HEK293 (cell line): ENCODE results near the gene PTPRN2.
A peak's percentile ranks its signal among the peaks of the same experiment; 100 is the strongest.

Experiments used
- CTCF ChIA-PET: fragments of 350-600 bp; formaldehyde crosslinking; extraction: SDS; loops from one replicate; lab custom pipeline; 2021; ENCODE audit warnings: antibody characterized with exemption; lab: Yijun Ruan, JAX
- POLR2A ChIA-PET: fragments of 300-600 bp; formaldehyde crosslinking; extraction: SDS; loops from one replicate; lab custom pipeline; 2020; ENCODE audit warnings: antibody characterized with exemption, inconsistent platforms; lab: Yijun Ruan, JAX
- H3K27ac ChIP-seq: fragments of 200-500 bp; sonication (Bioruptor generic); 2 replicates; pipeline ENCODE4 v1.5.1; 2014; ENCODE audit warnings: low read depth, low read length, control low read depth, inconsistent platforms; ENCODE audit errors: extremely low read depth
- H3K36me3 ChIP-seq, 2 experiments: fragments of 200-500 bp in 1 of 2; sonication (Bioruptor generic) in 1 of 2; 1 replicate in 1 of 2; 2 replicates in 1 of 2; pipeline ENCODE4 v1.5.1; 2014 to 2017; ENCODE audit warnings: inconsistent platforms in 2 of 2, low read length in 2 of 2; ENCODE audit not compliant: control insufficient read depth in 2 of 2, insufficient read depth in 1 of 2
- H3K4me1 ChIP-seq: fragments of 200-500 bp; sonication (Bioruptor generic); 2 replicates; pipeline ENCODE4 v1.5.1; 2014; ENCODE audit warnings: mild to moderate bottlenecking, low read length, inconsistent platforms; ENCODE audit not compliant: control insufficient read depth, insufficient read depth
- H3K4me3 ChIP-seq: 2 replicates; pipeline ENCODE4 v1.5.1; 2011; ENCODE audit warnings: low read depth, mild to moderate bottlenecking, control low read depth, low read length, moderate library complexity
- H3K9me3 ChIP-seq: fragments of 200-500 bp; sonication (Bioruptor generic); 2 replicates; pipeline ENCODE4 v1.5.1; 2014; ENCODE audit warnings: low read depth, low read length, inconsistent platforms; ENCODE audit not compliant: control insufficient read depth, insufficient read depth
- FEZF1 ChIP-seq: fragments of 450-650 bp; formaldehyde crosslinking; IDR thresholded peaks from 2 replicates; pipeline ENCODE4 v1.5.1; 2016; ENCODE audit warnings: missing biosample characterization, missing genetic modification characterization
- GLIS1 ChIP-seq: fragments of 450-650 bp; formaldehyde crosslinking; IDR thresholded peaks from 2 replicates; pipeline ENCODE4 v1.5.1; 2016; ENCODE audit warnings: missing biosample characterization, missing genetic modification characterization
- IKZF3 ChIP-seq: fragments of 450-650 bp; IDR thresholded peaks from 2 replicates; pipeline ENCODE4 v1.5.0; 2018; ENCODE audit warnings: missing biosample characterization, mild to moderate bottlenecking, missing genetic modification characterization, moderate library complexity
- KLF16 ChIP-seq: fragments of 450-650 bp; formaldehyde crosslinking; IDR thresholded peaks from 2 replicates; pipeline ENCODE4 v1.5.1; 2017; ENCODE audit warnings: missing biosample characterization, missing genetic modification characterization
- SP2 ChIP-seq: fragments of 450-650 bp; formaldehyde crosslinking; IDR thresholded peaks from 2 replicates; pipeline ENCODE4 v1.5.1; 2016; ENCODE audit warnings: missing biosample characterization, missing genetic modification characterization
- TCF7L2 ChIP-seq: IDR thresholded peaks from 2 replicates; pipeline ENCODE4 v1.6.1; 2011; ENCODE audit warnings: low read depth, mild to moderate bottlenecking, inconsistent platforms, low read length, moderate library complexity, borderline replicate concordance
- TSHZ1 ChIP-seq: fragments of 450-650 bp; formaldehyde crosslinking; IDR thresholded peaks from 2 replicates; pipeline ENCODE4 v1.5.1; 2016; ENCODE audit warnings: missing biosample characterization, missing genetic modification characterization, borderline replicate concordance
- ZFP41 ChIP-seq: fragments of 450-650 bp; formaldehyde crosslinking; IDR thresholded peaks from 2 replicates; pipeline ENCODE4 v1.5.1; 2016; ENCODE audit warnings: missing biosample characterization, missing genetic modification characterization, borderline replicate concordance
- ZNF169 ChIP-seq: fragments of 450-650 bp; formaldehyde crosslinking; IDR thresholded peaks from 2 replicates; pipeline ENCODE4 v1.5.1; 2016; ENCODE audit warnings: missing biosample characterization, missing genetic modification characterization
- ZNF341 ChIP-seq: fragments of 450-650 bp; formaldehyde crosslinking; IDR thresholded peaks from 2 replicates; pipeline ENCODE4; 2016; ENCODE audit warnings: low read depth, missing biosample characterization, missing genetic modification characterization
- ZNF580 ChIP-seq: fragments of 450-650 bp; formaldehyde crosslinking; IDR thresholded peaks from 2 replicates; pipeline ENCODE4 v1.5.1; 2016; ENCODE audit warnings: missing biosample characterization, missing genetic modification characterization
- ZNF610 ChIP-seq: fragments of 450-650 bp; formaldehyde crosslinking; IDR thresholded peaks from 2 replicates; pipeline ENCODE4 v1.5.1; 2016; ENCODE audit warnings: missing biosample characterization, missing genetic modification characterization, borderline replicate concordance
- ZNF677 ChIP-seq: fragments of 450-650 bp; IDR thresholded peaks from 2 replicates; pipeline ENCODE4 v1.5.0; 2018; ENCODE audit warnings: missing biosample characterization, mild to moderate bottlenecking, missing genetic modification characterization, moderate library complexity
- ZNF707 ChIP-seq: fragments of 450-650 bp; formaldehyde crosslinking; IDR thresholded peaks from 2 replicates; pipeline ENCODE4 v1.5.1; 2016; ENCODE audit warnings: missing biosample characterization, missing genetic modification characterization
- ZSCAN30 ChIP-seq: fragments of 450-650 bp; IDR thresholded peaks from 2 replicates; pipeline ENCODE4 v1.5.1; 2018; ENCODE audit warnings: missing biosample characterization, mild to moderate bottlenecking, missing genetic modification characterization, moderate library complexity
- TF ChIP-seq, protein P1 (sequence below): fragments of 450-650 bp; formaldehyde crosslinking; IDR thresholded peaks from 2 replicates; pipeline ENCODE4 v1.5.1; 2016; ENCODE audit warnings: missing biosample characterization, missing genetic modification characterization
- TF ChIP-seq, protein P2 (sequence below): fragments of 450-650 bp; formaldehyde crosslinking; IDR thresholded peaks from 2 replicates; pipeline ENCODE4 v1.5.1; 2016; ENCODE audit warnings: missing biosample characterization, missing genetic modification characterization, borderline replicate concordance

PTPRN2 gene

GRCh38 chr7:157932498-157933218, 655.0 kb downstream of the PTPRN2 start (continued):
- TF ChIP-seq KLF16 (tag by site-specific recombination): no peak
- no peak for TF ChIP-seq FEZF1
- no peak for TF ChIP-seq ZNF677 (tag by site-specific recombination)
- no peak for TF ChIP-seq ZNF341
- peak; percentile 97 for TF ChIP-seq TSHZ1 (tag by site-specific recombination)
- TF ChIP-seq, protein P1, sequence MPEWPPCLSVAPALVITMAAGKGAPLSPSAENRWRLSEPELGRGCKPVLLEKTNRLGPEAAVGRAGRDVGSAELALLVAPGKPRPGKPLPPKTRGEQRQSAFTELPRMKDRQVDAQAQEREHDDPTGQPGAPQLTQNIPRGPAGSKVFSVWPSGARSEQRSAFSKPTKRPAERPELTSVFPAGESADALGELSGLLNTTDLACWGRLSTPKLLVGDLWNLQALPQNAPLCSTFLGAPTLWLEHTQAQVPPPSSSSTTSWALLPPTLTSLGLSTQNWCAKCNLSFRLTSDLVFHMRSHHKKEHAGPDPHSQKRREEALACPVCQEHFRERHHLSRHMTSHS: no peak
- no peak for TF ChIP-seq IKZF3 (tag by site-specific recombination)
- peak; percentile 65 for TF ChIP-seq SP2 (tag by site-specific recombination)

GRCh38 chr7:157930926-157931466, 656.6 kb downstream of the PTPRN2 start:
- Histone ChIP-seq H3K27ac (no peak overlapping the region), H3K4me3 (no peak overlapping the region), H3K36me3 (no peaks in the 10 kb centered on the region), H3K9me3 (no peaks in the 10 kb centered on the region), H3K4me1 (no peaks in the 10 kb centered on the region)
- POLR2A ChIA-PET: no interaction called here
- CTCF ChIA-PET: no interaction called here
- TF ChIP-seq GLIS1 (no peak), TCF7L2 (no peak), ZFP41 (tag by site-specific recombination) (no peak), ZNF580 (tag by site-specific recombination) (no peak), ZNF707 (tag by site-specific recombination) (no peak), ZSCAN30 (tag by site-specific recombination) (no peak), ZNF610 (no peak), ZNF169 (tag by site-specific recombination) (no peak)
- TF ChIP-seq, protein P1: no peak

DNA sequence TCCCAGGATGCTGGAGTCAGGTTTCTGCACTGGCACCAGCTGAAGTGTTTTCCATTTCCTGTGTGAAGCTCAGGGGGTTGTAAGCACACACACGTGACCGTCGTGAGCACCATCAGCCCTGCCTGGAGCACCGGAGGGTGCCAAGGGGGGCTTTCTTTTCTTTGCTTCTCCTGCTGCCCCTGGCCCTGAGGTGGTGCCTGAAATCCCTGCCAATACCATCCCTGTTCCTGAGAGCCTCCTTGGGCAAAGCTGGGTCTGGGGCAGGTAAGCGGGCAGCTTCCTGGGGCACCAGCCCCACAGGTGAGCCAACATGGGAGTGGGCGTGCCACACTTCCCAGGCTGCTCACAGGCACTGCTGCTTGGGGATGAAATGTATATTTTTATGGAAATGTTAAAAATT, 657.2 kb downstream of the PTPRN2 start:
- no peaks in the 10 kb centered on the region for H3K36me3 ChIP-seq
- POLR2A ChIA-PET: no interaction called here
- no peak overlapping the region for H3K27ac ChIP-seq
- H3K9me3 ChIP-seq: no peaks in the 10 kb centered on the region
- TF ChIP-seq, protein P2, sequence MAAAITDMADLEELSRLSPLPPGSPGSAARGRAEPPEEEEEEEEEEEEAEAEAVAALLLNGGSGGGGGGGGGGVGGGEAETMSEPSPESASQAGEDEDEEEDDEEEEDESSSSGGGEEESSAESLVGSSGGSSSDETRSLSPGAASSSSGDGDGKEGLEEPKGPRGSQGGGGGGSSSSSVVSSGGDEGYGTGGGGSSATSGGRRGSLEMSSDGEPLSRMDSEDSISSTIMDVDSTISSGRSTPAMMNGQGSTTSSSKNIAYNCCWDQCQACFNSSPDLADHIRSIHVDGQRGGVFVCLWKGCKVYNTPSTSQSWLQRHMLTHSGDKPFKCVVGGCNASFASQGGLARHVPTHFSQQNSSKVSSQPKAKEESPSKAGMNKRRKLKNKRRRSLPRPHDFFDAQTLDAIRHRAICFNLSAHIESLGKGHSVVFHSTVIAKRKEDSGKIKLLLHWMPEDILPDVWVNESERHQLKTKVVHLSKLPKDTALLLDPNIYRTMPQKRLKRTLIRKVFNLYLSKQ (tag by site-specific recombination): no peak
- CTCF ChIA-PET: no interaction called here
- H3K4me1 ChIP-seq: no peaks in the 10 kb centered on the region
- H3K4me3 ChIP-seq: no peak overlapping the region
